H1 (cell line): ENCODE results near the gene KCNB1. TPM values are rescaled to one million over a fixed set of nuclear protein-coding genes. Genes with fewer than 3 reads are reported as not detected.

ENCODE experiments used
- GABPA ChIP-seq: IDR thresholded peaks from 2 replicates; pipeline ENCODE4 v1.6.1; 2011; ENCODE audit warnings: mild to moderate bottlenecking, low read length, moderate library complexity, borderline replicate concordance; ENCODE audit not compliant: insufficient read depth
- POU5F1 ChIP-seq: IDR thresholded peaks from 2 replicates; pipeline ENCODE4 v1.6.1; 2011; ENCODE audit warnings: low read depth, mild to moderate bottlenecking, low read length, moderate library complexity
- SIN3A ChIP-seq, 2 experiments: IDR thresholded peaks in 1 of 2; conservative IDR thresholded peaks in 1 of 2; 2 replicates each; pipeline ENCODE4 v1.6.1; 2011 to 2012; ENCODE audit warnings: low read length in 2 of 2, improper control_type of control experiment in 1 of 2, low read depth in 1 of 2, mild to moderate bottlenecking in 1 of 2
- polyA plus RNA-seq, 7 experiments: library from polyadenylated mRNA; depleted of rRNA in 3 of 7; stranded (reverse) in 5 of 7; unstranded in 2 of 7; fragments of >200 nt in 5 of 7; fragments of 200-250 nt in 2 of 7; gene quantifications; 1 replicate in 5 of 7; 2 replicates in 1 of 7; 4 replicates in 1 of 7; pipeline versions ENCODE4 v1.2.1 to v1.2.3, GENCODE V29; 2011 to 2013; ENCODE audit warnings: missing spikeins in 2 of 7, mixed read lengths in 2 of 7
- total RNA-seq: library from RNA; stranded (reverse); fragmentation: NEBNext Ultra II Directional; extraction: Animal tissue kit (Norgen Biotek cat#: 25700); gene quantifications from 2 replicates; pipeline ENCODE4 v1.2.1, GENCODE V29; 2021

KCNB1 gene
- total and polyA plus RNA-seq, 2 of the 8 experiments (the other 6 are each of a cell fraction or from before 2014, with no cell fraction given): 0.58 to 0.67 TPM

- TF ChIP-seq GABPA (no peak), SIN3A (conservative IDR thresholded peaks at IDR 0.05 in 1 of 2, IDR thresholded peaks at IDR 0.05 in 1 of 2; ENCODE audit: low read depth in 1 of 2, low read length in 2 of 2) (no peak), POU5F1 (no peak)
- TF ChIP-seq, all 59 proteins: peak for 0
These were observed 3.1 kb upstream of the KCNB1 start (continued) for GRCh38 chr20:49485563-49485962.
